GM21825 (cell line): ENCODE data around the gene FRAT2.
"Not testable (repeated sequence)": the region's sequence is repeated elsewhere in the genome, so short reads cannot be mapped to it uniquely, and the experiment has no call there.

Source experiments
- ATAC-seq: cut with Tn5 transposase; IDR thresholded peaks from one replicate; pipeline ENCODE4 v1.9.1; 2021; ENCODE audit warnings: mild to moderate bottlenecking, moderate library complexity; ENCODE audit not compliant: unreplicated experiment

Gene FRAT2

DNA sequence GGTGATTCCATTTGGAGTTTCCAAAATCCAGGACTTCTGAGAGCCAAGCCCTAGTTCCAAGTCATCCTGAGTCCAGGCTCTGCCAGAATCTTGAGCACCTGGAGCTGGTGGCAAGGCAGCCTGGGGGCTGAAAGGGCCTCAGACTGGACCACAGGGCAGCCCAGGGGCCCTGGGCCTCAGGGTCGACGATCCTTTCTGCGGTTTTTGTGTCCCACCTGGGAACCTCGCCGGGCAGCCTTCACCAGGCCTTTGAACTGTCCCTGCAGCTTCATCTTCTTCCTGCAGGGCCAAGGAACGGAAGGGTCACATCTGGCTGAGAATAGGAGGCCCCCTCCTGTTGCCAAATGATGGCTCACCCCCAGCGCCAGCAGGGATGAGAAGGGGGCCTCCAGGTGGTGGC, 22.4 kb upstream of the FRAT2 start:
- no peak for ATAC-seq

- ATAC-seq = no peak
These were observed 21.9 kb upstream of the FRAT2 start for GRCh38 chr10:97356318-97356914.

GRCh38 chr10:97355571-97355975, 21.0 kb upstream of the FRAT2 start:
- ATAC-seq = no peak

DNA sequence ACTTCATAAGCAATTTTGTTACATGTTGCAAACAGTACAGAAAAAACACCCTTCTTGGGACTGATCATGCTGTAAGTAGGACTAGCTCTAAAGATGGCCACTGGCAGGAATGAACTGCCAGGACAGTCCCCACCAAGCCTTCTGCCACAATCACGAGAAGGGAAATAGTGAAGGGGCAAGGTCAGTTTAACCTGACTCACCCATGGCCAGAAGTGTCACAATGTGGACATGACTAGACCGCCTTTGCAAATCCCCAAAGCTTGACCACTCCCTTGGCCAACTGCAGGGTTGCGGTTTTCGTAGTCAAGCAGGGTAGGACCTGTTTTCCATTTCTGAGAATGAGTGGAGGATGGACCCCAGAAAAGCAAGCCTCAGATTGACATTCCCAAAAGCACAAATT, 19.4 kb upstream of the FRAT2 start:
- ATAC-seq = no peak

- ATAC-seq = no peak
These were observed 15.4 kb upstream of the FRAT2 start for GRCh38 chr10:97349752-97350513.

GRCh38 chr10:97347317-97347716, 12.8 kb upstream of the FRAT2 start:
- ATAC-seq = no peak

GRCh38 chr10:97343664-97344063, 9.1 kb upstream of the FRAT2 start:
- not testable (repeated sequence) for ATAC-seq

- ATAC-seq = no peak
These were observed 6.9 kb upstream of the FRAT2 start for GRCh38 chr10:97341416-97341815.

- no peak for ATAC-seq
These were observed 3.5 kb upstream of the FRAT2 start for GRCh38 chr10:97338041-97338440.

GRCh38 chr10:97336942-97337831, 2.7 kb upstream of the FRAT2 start:
- no peak for ATAC-seq

DNA sequence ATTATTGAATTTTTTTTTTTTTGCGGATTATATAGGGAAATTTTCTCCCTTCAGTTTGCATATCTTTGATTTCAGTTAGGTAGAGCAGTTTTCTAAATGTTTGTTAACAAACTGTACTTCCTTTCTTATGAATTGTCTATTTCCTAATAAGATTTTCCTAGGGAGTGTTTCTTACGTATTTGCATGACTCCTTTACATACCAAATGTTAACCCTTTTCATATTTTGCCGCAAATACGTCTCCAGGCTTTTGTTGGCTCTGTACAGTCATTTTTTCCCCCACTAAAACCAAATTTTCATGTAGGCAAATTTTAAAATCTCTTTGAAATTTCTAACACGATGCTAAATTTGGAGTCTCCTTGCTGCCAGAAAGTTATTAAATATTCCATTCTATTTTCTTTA, 1.9 kb upstream of the FRAT2 start:
- no peak for ATAC-seq

DNA sequence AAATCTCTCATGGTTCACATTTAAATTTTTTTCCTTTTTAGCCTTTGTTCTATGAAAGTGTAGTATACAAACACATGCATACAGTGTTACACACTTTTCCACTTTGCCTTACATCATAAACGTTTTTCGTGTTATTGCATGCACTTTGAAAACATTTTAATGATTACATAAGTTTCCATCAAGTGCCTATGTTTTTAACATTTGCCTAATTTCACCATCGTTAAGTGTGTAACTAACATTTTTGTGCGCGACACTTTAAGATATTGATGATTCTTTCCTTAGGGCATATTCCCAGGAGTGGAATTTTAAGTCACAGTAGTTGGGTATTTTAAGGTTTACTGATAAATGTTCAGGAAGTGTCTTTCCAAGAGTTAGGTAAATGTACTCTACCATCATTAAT, 1.5 kb upstream of the FRAT2 start:
- ATAC-seq = no peak

DNA sequence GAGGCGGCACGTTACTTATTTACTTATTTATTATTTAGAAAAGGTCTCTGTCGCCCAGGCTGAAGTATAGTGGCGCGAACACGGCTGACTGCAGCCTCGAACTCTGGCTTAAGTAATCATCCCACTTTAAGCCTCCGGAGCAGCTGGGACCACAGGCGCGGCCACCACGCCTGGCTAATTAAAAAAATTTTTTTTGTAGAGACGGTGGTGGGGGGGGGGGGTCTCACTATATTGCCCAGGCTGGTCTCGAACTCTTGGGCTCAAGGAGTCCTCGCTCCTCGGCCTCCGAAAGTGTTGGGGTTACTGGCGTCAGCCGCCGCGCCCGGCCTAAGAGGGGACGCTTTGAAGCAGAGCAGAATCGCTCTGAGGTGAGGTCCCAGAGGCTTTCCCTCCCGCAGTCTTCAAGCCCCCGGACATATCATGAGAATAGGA, 675 bp upstream of the FRAT2 start:
- ATAC-seq = no peak

DNA sequence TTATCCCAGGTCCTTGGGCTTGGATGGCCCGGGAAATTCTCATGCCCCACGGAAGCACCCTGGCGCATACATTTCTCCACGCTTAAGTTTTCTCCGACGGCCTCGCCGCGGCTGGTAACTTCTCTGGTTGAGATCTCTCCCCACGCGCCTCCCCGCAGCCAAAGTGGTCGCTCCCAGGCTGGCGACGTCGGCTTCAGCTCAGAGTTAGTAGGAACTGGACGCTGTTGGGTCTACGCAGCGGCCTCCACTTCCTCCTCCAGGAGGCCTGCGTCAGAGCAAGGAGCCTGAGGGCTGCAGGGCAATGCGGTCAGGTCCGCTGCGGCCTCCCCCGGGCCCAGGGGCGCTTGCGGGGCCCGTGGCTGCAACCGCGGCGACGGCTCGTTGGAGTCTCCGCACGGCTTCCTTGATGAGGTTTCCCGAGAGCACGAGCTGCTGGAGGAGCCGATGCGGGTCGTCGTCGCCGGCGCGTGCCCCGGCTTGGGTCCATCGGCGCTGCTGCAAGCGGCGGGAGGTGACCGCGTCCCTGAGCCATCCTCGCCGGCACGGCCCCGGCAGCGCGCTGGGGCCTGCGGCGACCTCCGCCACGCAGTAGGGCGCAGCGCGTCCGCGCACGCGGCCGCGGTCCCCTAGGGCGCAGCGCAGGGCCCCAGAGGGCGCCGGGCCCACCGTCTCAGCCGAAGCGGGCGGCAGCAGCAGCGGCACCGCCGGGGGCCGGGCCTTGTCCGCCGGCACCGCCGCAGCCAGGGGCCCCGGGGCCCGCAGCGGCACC, 744 bp downstream of the FRAT2 start:
- peak; percentile 21 for ATAC-seq

GRCh38 chr10:97333351-97333600, 1.3 kb downstream of the FRAT2 start:
- no peak for ATAC-seq

DNA sequence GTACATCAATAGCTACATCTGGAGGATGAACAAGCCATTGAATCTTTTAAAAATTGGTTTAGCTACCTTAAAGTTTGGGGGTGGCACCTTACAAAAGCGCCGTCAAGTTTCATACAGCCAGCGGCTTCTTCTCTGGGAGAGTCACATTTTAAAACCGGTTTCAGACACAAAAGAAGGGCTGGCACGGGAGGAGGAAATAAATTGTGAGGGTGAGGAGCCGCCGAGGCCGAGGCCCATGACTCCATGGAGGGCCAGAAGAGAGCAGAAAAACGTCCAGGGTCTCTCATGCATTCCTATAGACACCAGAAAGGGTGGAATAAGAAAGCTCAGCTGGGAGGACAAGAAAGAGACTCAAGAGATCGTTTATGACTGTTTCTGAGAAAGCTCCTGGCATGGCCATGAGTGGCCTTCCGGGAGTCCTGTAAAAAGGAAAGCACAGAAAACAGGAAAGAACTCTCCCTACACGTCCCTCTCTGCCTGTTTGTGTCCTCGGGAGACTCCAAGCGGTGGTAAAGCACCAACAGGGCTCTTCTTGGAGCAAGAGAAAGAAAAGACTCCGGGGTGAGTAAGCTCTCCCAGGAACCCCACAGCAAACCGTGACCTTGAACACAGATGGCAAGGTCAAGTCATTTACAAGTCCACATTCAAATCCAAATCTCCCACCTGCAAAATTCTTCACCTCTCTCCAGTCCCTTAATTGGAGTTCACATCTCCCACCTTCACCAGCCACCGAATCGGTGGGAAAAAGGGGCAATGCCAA, 1.8 kb downstream of the FRAT2 start:
- ATAC-seq = no peak

GRCh38 chr10:97331153-97331703, 3.3 kb downstream of the FRAT2 start:
- no peak for ATAC-seq

GRCh38 chr10:97329766-97330165, 4.8 kb downstream of the FRAT2 start:
- ATAC-seq = no peak

GRCh38 chr10:97328646-97329453, 5.7 kb downstream of the FRAT2 start:
- no peak for ATAC-seq
